Spleen (tissue), 7 donors: ENCODE data around the gene SLC39A13.

Source experiments
- CTCF ChIP-seq, 11 experiments: fragments of 200-600 bp in 7 of 11; fragments of 450-650 bp in 4 of 11; sonication (generic) in 4 of 11; IDR thresholded peaks in 8 of 11; conservative IDR thresholded peaks in 3 of 11; 1 replicate in 7 of 11; 2 replicates in 4 of 11; pipeline versions ENCODE4 v1.4.0 to v1.8.0; 2016 to 2021; ENCODE audit warnings: antibody characterized with exemption in 11 of 11, inconsistent platforms in 4 of 11, mild to moderate bottlenecking in 1 of 11
- POLR2A ChIP-seq, 3 donors: fragments of 450-650 bp; IDR thresholded peaks; one replicate each; pipeline ENCODE4 v1.5.1; 2017; ENCODE audit warnings: antibody characterized with exemption in 3 of 3, mild to moderate bottlenecking in 1 of 3
- POLR2AphosphoS5 ChIP-seq, 3 donors: sonication (generic); formaldehyde crosslinking; IDR thresholded peaks; one replicate each; pipeline ENCODE4 v1.5.1; 2017; ENCODE audit warnings: antibody characterized with exemption in 3 of 3
- donor health status: DM: no; HTN: no; CAD: no; lungs with moderate emphysema.
- donor health status: DM: no; HTN: no; CAD: no.
- donor health status: DM: no; HTN: no; CAD: no.

- TF ChIP-seq POLR2A (IDR thresholded peaks at IDR 0.05), result no peak
- TF ChIP-seq CTCF (IDR thresholded peaks at IDR 0.05 in 8 of 11, conservative IDR thresholded peaks at IDR 0.05 in 3 of 11), result no peak
- no peak for TF ChIP-seq POLR2AphosphoS5 (IDR thresholded peaks at IDR 0.05)
Observed at GRCh38 chr11:47433157-47433556, 24.8 kb downstream of the SLC39A13 start.
